AML-193 (cell line): ENCODE measurements around the gene RAB18.
A peak's percentile ranks its signal among the peaks of the same experiment; 100 is the strongest.
"Not testable (repeated sequence)": the region's sequence is repeated elsewhere in the genome, so short reads cannot be mapped to it uniquely, and the experiment has no call there.

Experiments used
- DNase-seq, 2 experiments: peaks; one replicate each; lab custom pipeline; 2025; lab: John Stamatoyannopoulos, UW

RAB18 gene

DNA sequence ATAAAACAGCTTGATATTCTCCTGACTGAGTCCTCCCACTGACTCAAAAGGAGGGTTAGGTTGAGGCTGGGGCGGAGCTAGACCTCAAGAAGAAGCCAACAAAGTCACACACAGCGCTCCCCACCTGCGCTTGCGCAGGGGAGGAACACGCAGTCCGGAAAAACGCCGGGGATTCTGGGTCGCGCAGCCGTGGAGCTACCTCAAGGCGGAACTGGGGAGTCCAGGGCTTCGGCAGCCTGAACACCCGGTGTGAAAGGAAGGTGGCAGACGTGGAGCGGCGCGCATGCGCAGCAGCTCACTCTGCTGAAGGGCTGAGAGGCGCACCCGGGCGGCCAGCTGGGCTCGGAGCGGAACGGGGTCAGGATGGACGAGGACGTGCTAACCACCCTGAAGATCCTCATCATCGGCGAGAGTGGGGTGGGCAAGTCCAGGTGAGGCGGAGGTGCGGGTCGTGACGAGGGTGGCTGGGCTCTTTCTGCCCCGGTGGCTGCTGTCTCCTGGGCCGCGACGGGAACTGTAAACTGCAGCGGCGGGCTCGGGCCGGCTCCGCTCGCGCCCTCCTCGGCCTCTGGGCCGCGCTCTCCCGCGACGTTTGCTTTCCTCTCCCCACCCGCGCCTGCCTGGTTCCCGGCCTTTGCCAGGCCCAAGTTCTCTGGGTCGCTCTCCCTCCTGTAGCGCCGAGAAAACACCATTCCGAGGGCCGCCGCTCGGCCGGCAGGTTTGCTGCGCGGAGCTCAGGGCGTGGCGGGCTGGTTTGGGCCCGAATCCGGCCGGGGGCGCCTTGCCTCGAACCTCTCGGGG lies at the start of gene RAB18:
TSS of gene RAB18 (plus strand) at position 298 of the 801 bp plus-strand sequence. CDS start at position 364, 66 bp downstream.
- DNase-seq = peak; percentile 95 to 97

- no peak for DNase-seq
These were observed 49.3 kb upstream of the RAB18 start for GRCh38 chr10:27454837-27455236.

- no peak for DNase-seq
These were observed 46.7 kb upstream of the RAB18 start for GRCh38 chr10:27457261-27457945.

DNA sequence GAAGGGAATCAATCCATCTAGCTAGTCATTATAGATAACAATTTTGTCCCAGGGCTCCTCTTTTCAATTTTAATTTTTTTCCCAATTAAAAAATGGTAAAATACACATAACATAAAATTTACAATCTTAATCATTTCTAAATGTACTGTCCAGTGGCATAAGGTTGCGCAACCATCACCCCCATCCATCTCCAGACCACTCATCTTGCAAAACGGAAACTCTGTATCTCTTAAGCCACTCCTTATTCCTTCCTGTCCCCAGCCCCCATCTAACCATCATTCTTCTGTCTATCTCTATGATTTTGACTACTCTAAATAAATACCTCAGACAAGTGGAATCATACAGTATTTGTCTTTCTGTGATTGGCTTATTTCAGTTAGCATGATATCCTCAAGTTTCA lies 46.1 kb upstream of the RAB18 start:
- DNase-seq = peak; percentile 73 to 80

GRCh38 chr10:27461312-27461711 lies 42.8 kb upstream of the RAB18 start:
- DNase-seq = no peak

- DNase-seq = no peak
These were observed 40.1 kb upstream of the RAB18 start for GRCh38 chr10:27463961-27464360.

- DNase-seq = peak; percentile 82 to 86
These were observed 39.1 kb upstream of the RAB18 start for GRCh38 chr10:27464993-27465392.

DNA sequence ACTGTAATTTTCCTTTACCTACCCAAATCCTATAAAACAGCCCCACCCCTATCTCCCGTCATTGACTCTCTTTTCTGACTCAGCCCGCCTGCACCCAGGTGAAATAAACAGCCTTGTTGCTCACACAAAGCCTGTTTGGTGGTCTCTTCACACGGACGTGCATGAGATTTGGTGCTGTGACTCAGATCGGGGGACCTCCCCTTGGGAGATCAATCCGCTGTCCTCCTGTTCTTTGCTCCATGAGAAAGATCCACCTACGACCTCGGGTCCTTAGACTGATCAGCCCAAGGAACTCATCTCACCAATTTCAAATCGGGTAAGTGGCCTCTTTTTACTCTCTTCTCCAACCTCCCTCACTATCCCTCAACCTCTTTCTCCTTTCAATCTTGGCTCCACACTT lies 38.5 kb upstream of the RAB18 start:
- not testable (repeated sequence) for DNase-seq

DNA sequence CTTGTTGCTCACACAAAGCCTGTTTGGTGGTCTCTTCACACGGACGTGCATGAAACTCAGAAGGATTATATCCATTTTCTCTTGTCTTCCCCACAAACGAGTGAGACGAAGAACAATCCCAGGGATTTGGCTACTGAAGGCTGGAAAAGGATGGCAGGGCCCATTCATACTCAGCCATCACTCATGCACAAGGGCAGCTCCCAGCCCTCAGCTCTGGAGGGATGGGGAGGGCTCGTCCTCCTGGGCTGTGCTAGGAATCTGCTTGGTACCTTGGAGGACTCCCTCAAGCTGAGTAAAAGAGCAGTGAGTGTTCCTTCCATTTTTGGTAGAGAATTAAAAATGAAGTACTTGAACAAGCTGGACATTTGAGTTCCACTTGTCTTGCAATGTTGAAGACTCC lies 33.2 kb upstream of the RAB18 start:
- no peak for DNase-seq

GRCh38 chr10:27474741-27475140 lies 29.4 kb upstream of the RAB18 start:
- DNase-seq = no peak

DNA sequence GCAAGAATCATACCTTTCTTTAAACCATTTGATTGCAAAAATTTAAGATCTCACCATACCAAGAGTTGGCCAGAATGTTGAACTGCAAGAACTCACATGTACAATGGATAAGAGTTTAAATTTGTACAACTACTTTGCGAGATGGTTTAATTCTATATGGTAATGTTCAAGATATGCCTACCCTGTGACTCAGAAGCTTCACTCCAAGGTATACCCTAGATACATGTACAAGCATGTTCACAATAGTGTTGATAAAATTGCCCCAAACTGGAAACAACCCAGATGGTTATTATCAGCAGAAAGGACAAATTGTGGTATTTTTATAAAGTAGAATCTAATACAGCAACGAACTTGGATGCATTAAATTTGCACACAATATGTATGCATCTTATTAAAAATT lies 25.1 kb upstream of the RAB18 start:
- DNase-seq = no peak

- DNase-seq = peak; percentile 38 to 48
These were observed 22.6 kb upstream of the RAB18 start for GRCh38 chr10:27481486-27481885.

DNA sequence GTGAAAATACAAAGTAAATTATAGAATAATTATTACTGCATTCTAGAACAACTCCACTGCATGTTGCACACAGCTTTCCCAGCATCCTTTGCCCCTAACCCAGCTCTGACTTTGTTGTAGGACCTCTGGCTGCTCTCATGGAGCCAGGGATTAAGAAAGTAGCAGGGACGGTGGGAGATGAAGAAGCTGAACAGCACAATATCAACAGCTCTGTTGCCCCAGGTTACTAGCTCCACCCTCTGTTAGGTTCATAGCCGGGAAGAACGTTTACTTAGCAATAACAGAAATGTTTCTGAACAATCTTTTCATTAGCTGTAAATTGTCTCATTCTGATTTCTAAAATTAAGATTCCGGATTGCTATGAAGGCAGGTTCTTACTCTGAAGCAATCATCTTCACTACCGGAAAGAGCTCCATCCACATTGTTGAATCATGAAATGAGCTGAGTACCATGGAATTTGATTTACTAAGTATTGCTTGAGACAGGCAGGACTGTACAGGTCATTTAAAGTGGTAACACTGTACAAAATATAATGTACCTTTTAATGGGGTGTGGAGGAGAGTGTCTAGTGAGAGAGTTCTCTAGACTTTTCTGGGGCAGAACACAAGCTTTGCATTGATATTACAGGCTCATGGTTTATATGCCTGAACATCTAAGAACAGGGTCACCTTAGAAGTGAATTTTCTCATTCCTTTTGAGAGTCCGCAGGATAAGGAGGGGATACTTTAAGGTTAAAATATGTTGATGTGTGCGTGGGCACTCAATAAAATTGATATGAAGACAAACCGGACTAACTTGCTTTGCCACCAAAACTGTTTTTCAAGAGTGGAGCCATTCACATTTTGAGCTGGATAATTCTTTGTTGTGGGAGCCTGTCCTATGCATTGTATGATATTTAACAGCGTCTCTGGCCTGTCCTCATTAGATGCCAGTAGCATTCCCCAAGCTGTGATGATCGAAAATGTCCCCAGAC lies 20.8 kb upstream of the RAB18 start:
- no peak for DNase-seq

GRCh38 chr10:27485368-27485767 lies 18.7 kb upstream of the RAB18 start:
- no peak for DNase-seq

- DNase-seq = no peak
These were observed 18.1 kb upstream of the RAB18 start for GRCh38 chr10:27485986-27486385.

- no peak for DNase-seq
These were observed 13.3 kb upstream of the RAB18 start for GRCh38 chr10:27490807-27491206.

DNA sequence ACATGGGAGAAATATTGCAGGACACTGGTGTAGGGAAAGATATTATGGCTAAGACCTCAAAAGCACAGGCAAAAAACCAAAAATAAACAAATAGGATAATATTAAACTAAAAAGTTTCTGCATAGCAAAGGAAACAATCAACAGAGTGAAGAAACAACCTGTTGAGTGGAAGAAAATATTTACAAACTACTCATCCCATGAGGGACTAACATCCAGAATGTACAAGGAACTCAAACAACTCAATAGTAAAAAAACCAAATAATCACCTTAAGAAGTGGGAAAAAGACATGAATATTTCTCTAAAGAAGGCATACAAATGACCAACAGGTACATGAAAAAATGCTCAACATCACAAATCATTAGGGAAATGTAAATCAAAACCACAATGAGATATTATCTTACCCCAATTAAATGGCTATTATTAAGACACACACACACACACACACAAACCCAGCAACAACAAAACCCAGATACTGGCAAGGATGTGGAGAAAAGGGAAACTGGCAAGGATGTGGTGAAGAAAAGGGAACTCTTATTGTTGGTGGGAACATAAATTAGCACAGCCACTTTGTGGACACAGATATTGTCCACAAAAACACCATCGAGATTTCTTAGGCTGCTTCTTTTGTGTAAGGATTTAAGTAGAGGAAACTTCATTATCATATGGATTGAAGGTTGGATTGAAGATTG lies 9.8 kb upstream of the RAB18 start:
- no peak for DNase-seq

DNA sequence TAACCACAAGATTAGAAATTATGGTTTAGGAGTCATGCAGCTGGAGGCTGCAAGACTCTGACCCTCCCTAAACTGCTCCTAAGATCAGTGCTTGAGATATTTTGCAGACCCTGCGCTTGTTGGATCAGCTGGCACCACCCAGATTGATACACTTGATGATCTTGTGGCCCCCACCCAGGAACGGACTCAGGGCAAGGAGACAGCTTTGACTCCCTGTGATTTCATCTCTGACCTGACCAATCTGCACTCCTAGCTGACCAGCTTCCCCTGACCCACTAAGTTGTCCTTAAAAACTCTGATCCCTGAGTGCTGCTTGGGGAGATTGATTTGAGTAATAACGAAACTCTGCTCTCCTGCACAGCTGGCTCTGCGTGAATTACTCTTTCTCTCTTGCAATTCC lies 8.0 kb upstream of the RAB18 start:
- DNase-seq = no peak

DNA sequence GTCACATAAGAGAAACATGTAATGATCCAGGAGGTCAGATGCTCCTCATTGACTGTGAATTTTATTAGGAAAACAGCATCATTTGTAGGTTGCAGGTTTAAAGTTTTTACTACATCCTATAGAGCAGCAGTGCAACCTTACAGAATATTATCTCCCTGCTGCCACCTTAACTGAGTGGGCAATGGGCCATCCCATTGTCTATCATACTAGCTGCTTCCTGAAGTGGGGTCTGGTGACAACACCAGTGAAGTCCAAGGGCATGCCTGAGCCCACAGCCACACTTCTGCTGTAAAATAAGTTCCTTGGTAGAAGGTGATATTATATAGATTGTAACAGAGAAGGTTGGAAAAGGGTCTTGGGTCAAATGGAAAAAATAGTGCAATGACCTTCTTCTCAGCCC lies 4.0 kb upstream of the RAB18 start:
- DNase-seq = no peak

- DNase-seq = no peak
These were observed 3.2 kb upstream of the RAB18 start for GRCh38 chr10:27500886-27501285.

DNA sequence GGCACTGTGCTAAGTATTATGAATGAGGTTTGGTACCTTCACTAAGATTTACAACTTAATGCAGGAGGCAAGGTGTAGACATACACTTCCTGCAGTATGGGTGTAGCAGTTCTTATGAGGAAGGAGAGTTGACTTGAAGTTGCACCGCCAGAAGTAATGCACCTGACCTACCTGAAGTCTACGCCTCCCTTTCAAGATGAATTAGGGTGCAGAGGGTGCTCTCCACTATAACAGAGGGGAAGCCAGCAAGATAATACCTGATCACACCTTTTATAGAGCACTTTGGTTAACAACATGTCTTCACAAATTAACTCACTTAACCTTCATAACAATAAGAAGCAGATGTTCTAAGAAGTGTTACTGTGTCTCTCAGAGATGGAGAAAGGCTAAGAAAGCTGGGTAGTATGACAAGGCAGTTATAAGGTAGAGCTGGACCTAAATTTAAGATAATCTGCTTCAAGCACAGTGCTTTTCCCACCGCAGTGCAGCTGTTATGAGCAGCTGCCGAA lies 552 bp upstream of the RAB18 start:
- DNase-seq = no peak
